Activated T-helper 1 cell treated with anti-CD3 and anti-CD28 coated beads, Interleukin-12 subunit alpha, Interleukin-12 subunit beta, Interleukin-2, Interleukin-4 antibody, amounts not matched to agents 30 ng/mL and 10 ng/mL and 1 ng/mL, durations not matched to agents 14 hours and 24 hours and 36 hours (primary cell): Measurements from ENCODE around the gene SDS. TPM values are rescaled to one million over a fixed set of nuclear protein-coding genes. Genes with fewer than 3 reads are reported as not detected.

Experiments
- DNase-seq: peaks from one replicate; pipeline ENCODE4 v3.0.0; 2021; ENCODE audit warnings: low spot score
- H3K27ac Mint-ChIP-seq: one replicate; pipeline ENCODE4 v1.8.0; 2021; ENCODE audit warnings: mild to moderate bottlenecking, mixed read lengths
- H3K27me3 Mint-ChIP-seq: one replicate; pipeline ENCODE4 v1.8.0; 2022; ENCODE audit warnings: mild to moderate bottlenecking, moderate library complexity, mixed read lengths; ENCODE audit not compliant: insufficient read depth
- H3K36me3 Mint-ChIP-seq: one replicate; pipeline ENCODE4 v1.8.0; 2021; ENCODE audit warnings: low read depth, mixed read lengths
- H3K4me1 Mint-ChIP-seq: one replicate; pipeline ENCODE4 v1.8.0; 2021; ENCODE audit warnings: low read depth, mixed read lengths
- H3K4me3 Mint-ChIP-seq: one replicate; pipeline ENCODE4 v1.8.0; 2021; ENCODE audit warnings: mild to moderate bottlenecking, moderate library complexity, mixed read lengths
- H3K9me3 Mint-ChIP-seq: one replicate; pipeline ENCODE4 v1.8.0; 2021; ENCODE audit warnings: mixed read lengths
- intact Hi-C: fragments of 100-400 bp; cut with micrococcal nuclease; formaldehyde crosslinking; loops from one replicate; pipeline ENCODE4 v1.15.1; 2024
- total RNA-seq: library from RNA; stranded (reverse); gene quantifications from 2 replicates; pipeline ENCODE4 v1.2.3, GENCODE V29; 2022

The SDS gene
- total RNA-seq, 1 donor from 2014 or later = not detected

DNA sequence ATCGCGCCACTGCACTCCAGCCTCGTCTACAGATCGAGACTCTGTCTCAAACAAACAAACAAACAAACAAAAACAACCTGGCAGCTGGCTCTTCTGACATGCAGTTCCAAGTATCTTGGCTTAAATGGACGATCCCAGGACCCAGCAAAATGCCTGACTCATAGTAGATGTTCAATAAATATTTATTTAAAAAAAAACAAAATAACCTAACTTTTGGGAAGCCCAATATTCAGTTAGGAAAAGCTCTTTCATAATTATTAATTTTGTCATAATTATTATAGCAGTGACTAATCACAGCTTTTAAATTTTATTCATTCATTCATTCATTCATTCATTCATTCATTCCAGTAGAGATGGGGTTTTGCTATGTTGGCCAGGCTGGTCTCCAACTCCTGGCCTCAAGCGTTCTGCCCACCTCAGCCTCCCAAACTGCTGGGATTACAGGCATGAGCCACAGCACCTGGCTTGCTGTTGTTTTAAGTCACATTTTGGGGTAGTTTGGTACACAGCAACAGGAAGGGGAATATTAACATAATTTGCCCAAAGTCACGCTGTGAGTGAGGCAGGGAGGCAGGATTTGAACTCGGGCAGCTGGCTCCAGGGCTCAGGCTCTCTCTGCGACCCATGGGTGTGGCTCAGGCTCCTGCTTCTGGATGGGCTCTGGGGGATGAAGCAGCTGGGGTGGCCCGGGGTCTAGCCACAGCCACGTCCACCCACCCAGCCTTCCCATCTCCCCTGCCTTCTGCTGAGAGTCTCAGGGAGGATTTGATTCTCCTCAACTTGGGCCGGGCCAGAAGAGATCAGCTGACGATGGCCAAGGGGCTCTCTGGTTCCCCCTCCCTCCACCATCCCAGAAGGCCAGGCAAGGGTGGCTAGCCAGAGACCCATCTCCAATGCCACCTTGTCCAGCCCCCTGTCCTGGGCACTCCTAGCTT, 2.4 kb downstream of the SDS start:
- DNase-seq = no peak
- no peaks in the 10 kb centered on the region for H3K9me3 Mint-ChIP-seq
- intact Hi-C loops = no loop called here
- peaks cover 9% of the 10 kb centered on the region for H3K27me3 Mint-ChIP-seq
- no peaks in the 10 kb centered on the region for H3K36me3 Mint-ChIP-seq
- no peak overlapping the region for H3K4me3 Mint-ChIP-seq
- H3K4me1 Mint-ChIP-seq = no peaks in the 10 kb centered on the region
- H3K27ac Mint-ChIP-seq = no peak overlapping the region

GRCh38 chr12:113400362-113400761, 3.3 kb downstream of the SDS start:
- intact Hi-C loops = no loop called here
- Mint-ChIP-seq H3K27ac (no peak overlapping the region), H3K36me3 (no peaks in the 10 kb centered on the region)

DNA sequence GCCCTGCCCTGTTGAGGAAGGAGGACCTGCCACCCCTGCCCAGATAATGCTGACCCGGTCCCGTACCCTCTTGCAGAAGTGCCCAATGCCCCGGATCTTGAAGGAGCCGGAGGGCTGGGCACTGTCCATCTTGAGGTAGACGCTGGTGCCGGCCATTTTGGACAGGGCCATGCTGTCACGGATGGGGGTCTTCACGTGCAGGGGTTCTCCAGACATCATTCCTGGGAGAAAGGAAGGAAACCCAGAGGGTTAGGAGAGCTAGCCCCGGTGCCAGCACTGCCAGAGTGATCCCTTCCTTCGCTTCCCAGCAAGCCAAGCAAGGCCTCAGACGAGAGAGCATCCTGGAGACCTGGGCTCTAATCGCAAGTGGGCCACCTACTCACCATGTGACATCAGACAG, 4.2 kb downstream of the SDS start:
- H3K4me3 Mint-ChIP-seq = no peak overlapping the region
- no peak overlapping the region for H3K27ac Mint-ChIP-seq
- intact Hi-C loops = no loop called here
- DNase-seq = no peak
- H3K4me1 Mint-ChIP-seq = no peaks in the 10 kb centered on the region
- no peaks in the 10 kb centered on the region for H3K36me3 Mint-ChIP-seq
- no peaks in the 10 kb centered on the region for H3K9me3 Mint-ChIP-seq
- peaks cover 6% of the 10 kb centered on the region for H3K27me3 Mint-ChIP-seq

More at GRCh38 chr12:113400362-113400761, 3.3 kb downstream of the SDS start:
- H3K4me1 Mint-ChIP-seq = no peaks in the 10 kb centered on the region
- no peak for DNase-seq
- peaks cover 9% of the 10 kb centered on the region for H3K27me3 Mint-ChIP-seq
- H3K9me3 Mint-ChIP-seq = no peaks in the 10 kb centered on the region
- no peak overlapping the region for H3K4me3 Mint-ChIP-seq

- DNase-seq = no peak
- no peak overlapping the region for H3K27ac Mint-ChIP-seq
- no peaks in the 10 kb centered on the region for H3K27me3 Mint-ChIP-seq
- intact Hi-C loops = no loop called here
- H3K4me3 Mint-ChIP-seq = no peak overlapping the region
- no peaks in the 10 kb centered on the region for H3K4me1 Mint-ChIP-seq
- no peaks in the 10 kb centered on the region for H3K36me3 Mint-ChIP-seq
- no peaks in the 10 kb centered on the region for H3K9me3 Mint-ChIP-seq
Measured at GRCh38 chr12:113398346-113399290, 5.1 kb downstream of the SDS start.

GRCh38 chr12:113397497-113398197, 6.0 kb downstream of the SDS start:
- H3K4me1 Mint-ChIP-seq = no peaks in the 10 kb centered on the region
- no peak overlapping the region for H3K27ac Mint-ChIP-seq
- no peak for DNase-seq
- H3K9me3 Mint-ChIP-seq = no peaks in the 10 kb centered on the region
- H3K27me3 Mint-ChIP-seq = no peaks in the 10 kb centered on the region
- H3K36me3 Mint-ChIP-seq = no peaks in the 10 kb centered on the region
- no peak overlapping the region for H3K4me3 Mint-ChIP-seq
- intact Hi-C loops = no loop called here

- intact Hi-C loops = no loop called here
- no peaks in the 10 kb centered on the region for H3K4me1 Mint-ChIP-seq
- DNase-seq = no peak
- no peak overlapping the region for H3K27ac Mint-ChIP-seq
- H3K27me3 Mint-ChIP-seq = no peaks in the 10 kb centered on the region
- no peaks in the 10 kb centered on the region for H3K36me3 Mint-ChIP-seq
- H3K4me3 Mint-ChIP-seq = no peak overlapping the region
- no peaks in the 10 kb centered on the region for H3K9me3 Mint-ChIP-seq
Measured at GRCh38 chr12:113396828-113397496, 6.7 kb downstream of the SDS start.

DNA sequence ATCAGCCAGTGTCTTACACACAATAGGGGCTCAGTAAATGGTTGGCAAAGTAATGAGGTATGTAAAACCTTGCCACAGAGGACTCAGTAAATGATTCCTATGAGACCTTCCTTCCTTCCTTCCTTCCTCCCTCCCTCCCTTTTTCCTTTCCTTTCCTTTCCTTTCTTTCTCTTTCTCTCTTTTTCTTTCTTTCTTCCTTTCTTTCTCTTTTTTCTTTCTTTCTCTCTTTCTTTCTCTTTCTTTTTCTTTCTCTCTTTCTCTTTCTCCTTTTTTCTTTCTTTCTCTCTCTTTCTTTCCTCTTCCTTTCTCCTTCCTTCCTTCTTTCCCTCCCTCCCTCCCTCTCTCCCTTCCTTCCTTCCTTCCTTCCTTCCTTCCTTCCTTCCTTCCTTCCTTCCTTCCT, 7.5 kb downstream of the SDS start:
- no peaks in the 10 kb centered on the region for H3K9me3 Mint-ChIP-seq
- no peaks in the 10 kb centered on the region for H3K27me3 Mint-ChIP-seq
- no peaks in the 10 kb centered on the region for H3K4me1 Mint-ChIP-seq
- H3K27ac Mint-ChIP-seq = no peak overlapping the region
- H3K4me3 Mint-ChIP-seq = no peak overlapping the region
- intact Hi-C loops = no loop called here
- no peak for DNase-seq
- no peaks in the 10 kb centered on the region for H3K36me3 Mint-ChIP-seq

DNA sequence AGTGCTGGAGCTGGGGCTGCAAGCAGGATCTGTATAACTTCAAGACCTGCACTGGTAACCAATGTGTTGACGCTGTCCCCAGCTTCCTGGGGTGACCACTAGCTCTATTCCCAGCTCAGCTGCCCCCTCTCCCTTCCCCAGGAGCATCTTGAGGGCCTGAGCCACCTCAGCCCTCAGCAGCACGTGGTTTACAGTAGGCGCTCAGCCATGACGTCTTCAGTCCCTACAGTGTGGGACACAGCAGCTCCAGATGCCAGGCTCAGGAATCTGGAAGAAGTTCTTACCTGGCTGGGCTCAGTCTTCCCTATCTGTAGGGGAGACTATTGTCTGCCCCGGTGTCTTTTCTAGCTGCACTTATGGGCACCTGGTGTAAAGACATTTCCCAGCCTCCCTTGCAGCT, 8.6 kb downstream of the SDS start:
- H3K4me3 Mint-ChIP-seq = no peak overlapping the region

DNA sequence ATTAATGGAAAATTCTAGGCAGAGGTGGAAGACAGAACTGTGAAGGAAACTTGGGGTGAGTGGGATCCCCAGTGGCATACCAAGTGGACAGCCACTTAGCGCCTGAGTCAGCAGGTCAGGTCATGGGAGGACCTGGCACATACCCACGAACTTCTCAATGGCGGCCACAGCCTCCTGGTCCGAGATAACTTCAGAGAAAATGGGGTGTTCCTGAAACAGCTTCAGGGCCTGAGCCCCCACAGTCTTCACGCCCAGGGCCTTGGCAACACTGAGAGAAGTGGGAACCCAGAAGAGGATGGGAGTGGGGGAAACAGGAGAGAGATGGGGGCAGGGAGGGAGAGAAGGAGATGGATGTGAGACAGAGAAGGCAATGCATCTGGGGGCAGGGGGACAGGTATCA, 9.9 kb downstream of the SDS start:
- Mint-ChIP-seq H3K9me3 (no peaks in the 10 kb centered on the region), H3K36me3 (no peaks in the 10 kb centered on the region), H3K4me3 (no peak overlapping the region), H3K4me1 (no peaks in the 10 kb centered on the region), H3K27ac (no peak overlapping the region), H3K27me3 (no peaks in the 10 kb centered on the region)
- intact Hi-C loops = no loop called here
- no peak for DNase-seq

More for the DNA sequence above, 8.6 kb downstream of the SDS start:
- H3K36me3 Mint-ChIP-seq = no peaks in the 10 kb centered on the region
- H3K9me3 Mint-ChIP-seq = no peaks in the 10 kb centered on the region
- intact Hi-C loops = no loop called here
- H3K27ac Mint-ChIP-seq = no peak overlapping the region
- no peaks in the 10 kb centered on the region for H3K4me1 Mint-ChIP-seq
- no peak for DNase-seq
- no peaks in the 10 kb centered on the region for H3K27me3 Mint-ChIP-seq

DNA sequence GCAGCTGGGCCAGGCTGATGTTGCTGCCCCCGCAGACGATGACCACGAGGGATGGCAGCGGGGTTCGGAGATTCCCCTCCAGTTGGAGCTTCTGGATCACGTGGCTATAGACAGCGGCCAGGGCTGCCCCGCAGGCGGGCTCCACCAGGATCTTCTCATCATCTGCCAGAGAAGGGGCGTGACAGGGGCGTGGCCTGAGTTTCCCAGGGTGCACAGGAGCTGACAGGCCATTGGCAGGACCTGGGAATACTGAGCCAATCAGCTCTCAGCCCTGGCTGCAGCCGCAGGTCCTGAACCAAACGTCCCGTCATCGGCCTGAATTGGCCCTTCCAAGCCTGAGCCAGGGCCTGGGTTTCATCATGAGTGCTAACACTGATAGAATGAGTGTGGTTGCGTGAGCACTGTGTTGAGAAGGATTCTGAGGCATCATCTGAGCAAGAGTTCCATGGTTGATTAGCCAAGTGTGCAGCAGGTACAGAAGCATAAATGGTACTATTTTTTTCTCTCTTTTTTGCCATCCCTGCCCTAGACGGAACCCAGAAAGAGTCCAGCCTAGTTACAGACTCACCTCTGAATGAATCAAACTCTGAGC, 10.6 kb downstream of the SDS start:
- Mint-ChIP-seq H3K4me1 (no peaks in the 10 kb centered on the region), H3K27me3 (no peaks in the 10 kb centered on the region), H3K9me3 (no peaks in the 10 kb centered on the region), H3K4me3 (no peak overlapping the region), H3K36me3 (no peaks in the 10 kb centered on the region), H3K27ac (no peak overlapping the region)
- intact Hi-C loops = no loop called here
- no peak for DNase-seq

- H3K9me3 Mint-ChIP-seq = no peaks in the 10 kb centered on the region
- H3K27me3 Mint-ChIP-seq = no peaks in the 10 kb centered on the region
- H3K4me1 Mint-ChIP-seq = no peaks in the 10 kb centered on the region
- H3K36me3 Mint-ChIP-seq = no peaks in the 10 kb centered on the region
- DNase-seq = no peak
- H3K4me3 Mint-ChIP-seq = no peak overlapping the region
- H3K27ac Mint-ChIP-seq = no peak overlapping the region
- intact Hi-C loops = no loop called here
Measured at GRCh38 chr12:113392520-113392919, 11.2 kb downstream of the SDS start.
